Subcutaneous abdominal adipose tissue (tissue), 5 donors: ENCODE measurements around the gene SPTA1.
A peak's percentile ranks its signal among the peaks of the same experiment; 100 is the strongest.

Experiments used
- H3K27ac ChIP-seq: one replicate; pipeline ENCODE4 v1.7.0; 2013; ENCODE audit warnings: low read depth, mild to moderate bottlenecking, inconsistent platforms, low read length, moderate library complexity
- H3K27me3 ChIP-seq, 5 donors: one replicate each; pipeline ENCODE4 v1.7.0; 2013; ENCODE audit warnings: low read length in 5 of 5, inconsistent platforms in 1 of 5; ENCODE audit not compliant: control insufficient read depth in 5 of 5, insufficient read depth in 4 of 5
- H3K36me3 ChIP-seq, 5 donors: one replicate each; pipeline ENCODE4 v1.7.0; 2013; ENCODE audit warnings: low read length in 5 of 5; ENCODE audit not compliant: control insufficient read depth in 5 of 5, insufficient read depth in 5 of 5
- H3K4me1 ChIP-seq, 5 donors: one replicate each; pipeline ENCODE4 v1.7.0; 2013; ENCODE audit warnings: low read length in 5 of 5, mild to moderate bottlenecking in 3 of 5, moderate library complexity in 1 of 5; ENCODE audit not compliant: control insufficient read depth in 5 of 5, insufficient read depth in 5 of 5
- H3K4me3 ChIP-seq, 5 donors: one replicate each; pipeline ENCODE4 v1.7.0; 2013; ENCODE audit warnings: low read length in 5 of 5, low read depth in 1 of 5
- H3K9ac ChIP-seq, 5 donors: one replicate each; pipeline ENCODE4 v1.7.0; 2013; ENCODE audit warnings: low read length in 5 of 5, mild to moderate bottlenecking in 4 of 5, moderate library complexity in 3 of 5
- H3K9me3 ChIP-seq, 5 donors: one replicate each; pipeline ENCODE4 v1.7.0; 2013; ENCODE audit warnings: low read length in 5 of 5; ENCODE audit not compliant: control insufficient read depth in 5 of 5
- donor health status: healthy.
- donor health status: healthy.
- donor health status: healthy.
- donor health status: healthy.
- donor health status: healthy.

Gene SPTA1

GRCh38 chr1:158600735-158601134 is 85.8 kb downstream of the SPTA1 start:
- H3K36me3 ChIP-seq: no peaks in the 10 kb centered on the region
- H3K27me3 ChIP-seq: no peaks in the 10 kb centered on the region
- H3K27ac ChIP-seq: no peak overlapping the region
- H3K9me3 ChIP-seq: peaks cover 0 to 23% (median 18%) of the 10 kb centered on the region in 5 donors
- no peaks in the 10 kb centered on the region for H3K4me1 ChIP-seq
- H3K4me3 ChIP-seq: no peak overlapping the region
- no peak overlapping the region for H3K9ac ChIP-seq

GRCh38 chr1:158586942-158587341 is 99.6 kb downstream of the SPTA1 start:
- H3K27ac ChIP-seq: no peak overlapping the region
- peaks cover 2 to 18% (median 8%) of the 10 kb centered on the region in 5 donors for H3K9me3 ChIP-seq
- H3K4me1 ChIP-seq: no peaks in the 10 kb centered on the region
- H3K4me3 ChIP-seq: peak overlapping the region in 1 of 5 donors; percentile 15
- no peaks in the 10 kb centered on the region for H3K36me3 ChIP-seq
- H3K9ac ChIP-seq: no peak overlapping the region
- no peaks in the 10 kb centered on the region for H3K27me3 ChIP-seq

GRCh38 chr1:158583962-158584361 is 102.6 kb downstream of the SPTA1 start:
- no peak overlapping the region for H3K27ac ChIP-seq
- no peak overlapping the region for H3K9ac ChIP-seq

GRCh38 chr1:158579733-158580132 is 106.8 kb downstream of the SPTA1 start, which contains the start of gene OR10X1:
OR10X1 (minus strand) TSS chr1:158579899; CDS start chr1:158579899, 0 bp downstream.
- Histone ChIP-seq H3K4me3 (no peak within 1 kb of the TSS), H3K27ac (no peak within 1 kb of the TSS), H3K36me3 (no peaks in the 10 kb centered on the region), H3K4me1 (no peaks in the 10 kb centered on the region), H3K9ac (no peak within 1 kb of the TSS), H3K27me3 (no peaks in the 10 kb centered on the region), H3K9me3 (no peaks in the 10 kb centered on the region)

More at GRCh38 chr1:158583962-158584361, 102.6 kb downstream of the SPTA1 start:
- no peaks in the 10 kb centered on the region for H3K27me3 ChIP-seq
- no peak overlapping the region for H3K4me3 ChIP-seq
- no peaks in the 10 kb centered on the region for H3K36me3 ChIP-seq
- no peaks in the 10 kb centered on the region for H3K4me1 ChIP-seq
- H3K9me3 ChIP-seq: peaks cover 2 to 18% (median 7%) of the 10 kb centered on the region in 5 donors

GRCh38 chr1:158577561-158577960 is 109.0 kb downstream of the SPTA1 start:
- no peaks in the 10 kb centered on the region for H3K27me3 ChIP-seq
- H3K9ac ChIP-seq: no peak overlapping the region
- H3K4me1 ChIP-seq: no peaks in the 10 kb centered on the region
- H3K9me3 ChIP-seq: no peaks in the 10 kb centered on the region
- H3K4me3 ChIP-seq: no peak overlapping the region
- H3K36me3 ChIP-seq: no peaks in the 10 kb centered on the region
- H3K27ac ChIP-seq: no peak overlapping the region

- Histone ChIP-seq H3K27me3 (no peaks in the 10 kb centered on the region), H3K4me3 (no peak overlapping the region), H3K36me3 (no peaks in the 10 kb centered on the region), H3K4me1 (no peaks in the 10 kb centered on the region), H3K9me3 (no peaks in the 10 kb centered on the region), H3K27ac (no peak overlapping the region), H3K9ac (no peak overlapping the region)
Observed at GRCh38 chr1:158572226-158572625, 114.3 kb downstream of the SPTA1 start.

GRCh38 chr1:158570480-158570879 is 116.0 kb downstream of the SPTA1 start, which contains the start of gene OR6P1:
OR6P1 (minus strand) TSS chr1:158570580; CDS start chr1:158563604, 6,976 bp downstream.
- H3K9me3 ChIP-seq: no peaks in the 10 kb centered on the region
- H3K4me1 ChIP-seq: no peaks in the 10 kb centered on the region
- H3K27ac ChIP-seq: no peak within 1 kb of the TSS
- no peaks in the 10 kb centered on the region for H3K36me3 ChIP-seq
- no peaks in the 10 kb centered on the region for H3K27me3 ChIP-seq
- H3K9ac ChIP-seq: no peak within 1 kb of the TSS
- no peak within 1 kb of the TSS for H3K4me3 ChIP-seq

GRCh38 chr1:158564608-158565007 is 121.9 kb downstream of the SPTA1 start:
- H3K4me1 ChIP-seq: peaks cover 0 to 2% (median 0%) of the 10 kb centered on the region in 5 donors
- no peaks in the 10 kb centered on the region for H3K27me3 ChIP-seq
- H3K4me3 ChIP-seq: no peak overlapping the region
- no peak overlapping the region for H3K9ac ChIP-seq
- no peaks in the 10 kb centered on the region for H3K9me3 ChIP-seq
- no peak overlapping the region for H3K27ac ChIP-seq
- no peaks in the 10 kb centered on the region for H3K36me3 ChIP-seq

GRCh38 chr1:158563853-158564252 is 122.7 kb downstream of the SPTA1 start:
- Histone ChIP-seq H3K9ac (no peak overlapping the region), H3K27me3 (no peaks in the 10 kb centered on the region), H3K9me3 (no peaks in the 10 kb centered on the region)

More at GRCh38 chr1:158563853-158564252, 122.7 kb downstream of the SPTA1 start:
- Histone ChIP-seq H3K36me3 (no peaks in the 10 kb centered on the region), H3K4me1 (peaks cover 0 to 2% (median 0%) of the 10 kb centered on the region in 5 donors), H3K4me3 (no peak overlapping the region), H3K27ac (no peak overlapping the region)
